PC-3 (cell line): ENCODE data around the gene SOX30. TPM values are rescaled to one million over a fixed set of nuclear protein-coding genes. Genes with fewer than 3 reads are reported as not detected.

Source experiments
- ATAC-seq: fragments of 200-7000 bp; cut with Tn5 transposase; 2 replicates; pipeline ENCODE4 v1.9.1; 2020; ENCODE audit warnings: mild to moderate bottlenecking, moderate library complexity
- BruUV-seq: library from RNA; stranded (reverse); fragments of 400-500 nt; replicated peaks from 2 replicates; lab custom pipeline; 2021; lab: Mats Ljungman, UMichigan
- CTCF ChIA-PET: fragments of 300-600 bp; sonication (Branson Sonifier 250); formaldehyde crosslinking; loops from one replicate; lab custom pipeline; 2022; ENCODE audit warnings: antibody characterized with exemption; lab: Charles Lee
- POLR2A ChIA-PET: fragments of 300-600 bp; sonication (Branson Sonifier 250); formaldehyde crosslinking; loops from one replicate; lab custom pipeline; 2022; ENCODE audit warnings: antibody characterized with exemption; ENCODE audit not compliant: unreplicated experiment; lab: Charles Lee
- DNase-seq: peaks from one replicate; pipeline ENCODE4 v3.0.0-alpha.2; 2015
- H2AFZ ChIP-seq: fragments of 300-600 bp; sonication (generic); 2 replicates; pipeline ENCODE4 v1.6.0; 2016; ENCODE audit warnings: antibody characterized with exemption, low read length
- H3F3A ChIP-seq: fragments of 300-600 bp; sonication (generic); one replicate; pipeline ENCODE4 v1.6.0; 2017; ENCODE audit warnings: antibody characterized with exemption, low read length, control low read depth, mild to moderate bottlenecking; ENCODE audit not compliant: unreplicated experiment
- H3K27ac ChIP-seq: fragments of 300-600 bp; sonication (generic); 2 replicates; pipeline ENCODE4 v1.5.1; 2016; ENCODE audit warnings: mild to moderate bottlenecking, low read length
- H3K27me3 ChIP-seq: fragments of 300-600 bp; sonication (generic); 2 replicates; pipeline ENCODE4 v1.6.1; 2016; ENCODE audit warnings: low read length, mixed read lengths
- H3K36me3 ChIP-seq: fragments of 300-600 bp; sonication (generic); 2 replicates; pipeline ENCODE4 v1.6.1; 2016; ENCODE audit warnings: low read depth, mixed run types, low read length, mixed read lengths
- H3K4me1 ChIP-seq: fragments of 300-600 bp; sonication (generic); 2 replicates; pipeline ENCODE4 v1.5.1; 2016; ENCODE audit warnings: low read length; ENCODE audit not compliant: insufficient read depth
- H3K4me2 ChIP-seq: fragments of 300-600 bp; sonication (generic); 2 replicates; pipeline ENCODE4 v1.6.0; 2016; ENCODE audit warnings: low read length
- H3K4me3 ChIP-seq: fragments of 300-600 bp; sonication (generic); 2 replicates; pipeline ENCODE4 v1.5.1; 2016; ENCODE audit warnings: mild to moderate bottlenecking, low read length, mixed read lengths
- H3K79me2 ChIP-seq: fragments of 300-600 bp; sonication (generic); 2 replicates; pipeline ENCODE4 v1.6.1; 2017; ENCODE audit warnings: low read length, mixed read lengths
- H3K9ac ChIP-seq: fragments of 300-600 bp; sonication (generic); 2 replicates; pipeline ENCODE4 v1.6.0; 2016; ENCODE audit warnings: mild to moderate bottlenecking, low read length
- H3K9me2 ChIP-seq: fragments of 300-600 bp; sonication (generic); replicated peaks from 2 replicates; pipeline ENCODE4 v1.6.1; 2016; ENCODE audit warnings: mixed run types, low read length, mixed read lengths
- H3K9me3 ChIP-seq: fragments of 300-600 bp; sonication (generic); 2 replicates; pipeline ENCODE4 v1.6.1; 2016; ENCODE audit warnings: low read length, mixed read lengths
- H4K20me1 ChIP-seq: fragments of 300-600 bp; sonication (generic); 2 replicates; pipeline ENCODE4 v1.6.1; 2016; ENCODE audit warnings: low read length, mixed read lengths
- EZH2 ChIP-seq: fragments of 300-600 bp; sonication (generic); IDR thresholded peaks from one replicate; pipeline ENCODE4 v1.6.1; 2017; ENCODE audit warnings: antibody characterized with exemption, mild to moderate bottlenecking, low read length; ENCODE audit not compliant: unreplicated experiment
- EZH2phosphoT487 ChIP-seq: fragments of 300-600 bp; sonication (generic); IDR thresholded peaks from 2 replicates; pipeline ENCODE4 v1.6.1; 2018; ENCODE audit warnings: mild to moderate bottlenecking, antibody characterized with exemption, low read length, borderline replicate concordance
- intact Hi-C: fragments of 100-400 bp; cut with micrococcal nuclease; formaldehyde crosslinking; loops from 2 replicates; pipeline ENCODE4 v1.9.0; 2023
- total RNA-seq: library from RNA; depleted of rRNA; stranded (reverse); fragments of >200 nt; gene quantifications from 2 replicates; pipeline ENCODE4 v1.2.3, GENCODE V29; 2014
- TF ChIP-seq, protein P1 (sequence below): fragments of 300-600 bp; sonication (generic); conservative IDR thresholded peaks from 2 replicates; pipeline ENCODE4 v1.5.1; 2017; ENCODE audit warnings: antibody characterized with exemption, low read depth, mild to moderate bottlenecking, low read length

SOX30 gene
- total RNA-seq, 1 experiment from 2014 or later = 0.51 TPM

DNA sequence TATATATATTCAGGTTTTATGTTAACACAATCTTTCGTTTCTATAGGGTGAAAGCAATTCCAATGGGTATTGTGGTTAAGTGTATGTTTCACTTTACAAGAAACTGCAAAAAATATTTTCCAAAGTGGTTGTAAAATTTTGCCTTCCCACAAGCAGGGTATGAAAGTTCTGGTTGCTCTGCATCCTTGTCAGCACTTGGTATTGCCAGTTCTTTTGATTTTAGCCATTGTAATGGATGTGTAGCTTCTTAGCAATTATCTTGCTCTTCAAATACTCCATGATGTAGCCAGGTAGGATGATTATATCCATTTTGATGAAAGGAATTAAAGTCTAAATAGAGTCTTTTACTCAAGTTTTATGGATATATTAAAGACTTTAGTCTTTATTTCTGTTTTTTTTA is 67.6 kb downstream of the SOX30 start:
- ATAC-seq = no peak
- Histone ChIP-seq H3K4me3 (no peak overlapping the region), H3K27ac (no peak overlapping the region), H3K9me2 (no peaks in the 10 kb centered on the region), H3K9ac (no peak overlapping the region), H3K36me3 (no peaks in the 10 kb centered on the region), H3K79me2 (no peaks in the 10 kb centered on the region), H3K27me3 (no peaks in the 10 kb centered on the region), H3K9me3 (no peaks in the 10 kb centered on the region), H3K4me2 (no peak overlapping the region), H2AFZ (no peak overlapping the region), H3F3A (no peaks in the 10 kb centered on the region), H3K4me1 (peaks cover 17% of the 10 kb centered on the region; the same call in 1 of the 2 replicates), H4K20me1 (no peaks in the 10 kb centered on the region)
- no peak for DNase-seq
- POLR2A ChIA-PET = no interaction called here
- CTCF ChIA-PET = no interaction called here
- intact Hi-C loops = no loop called here
- BruUV-seq = no TSS peak
- TF ChIP-seq EZH2 = no peak

DNA sequence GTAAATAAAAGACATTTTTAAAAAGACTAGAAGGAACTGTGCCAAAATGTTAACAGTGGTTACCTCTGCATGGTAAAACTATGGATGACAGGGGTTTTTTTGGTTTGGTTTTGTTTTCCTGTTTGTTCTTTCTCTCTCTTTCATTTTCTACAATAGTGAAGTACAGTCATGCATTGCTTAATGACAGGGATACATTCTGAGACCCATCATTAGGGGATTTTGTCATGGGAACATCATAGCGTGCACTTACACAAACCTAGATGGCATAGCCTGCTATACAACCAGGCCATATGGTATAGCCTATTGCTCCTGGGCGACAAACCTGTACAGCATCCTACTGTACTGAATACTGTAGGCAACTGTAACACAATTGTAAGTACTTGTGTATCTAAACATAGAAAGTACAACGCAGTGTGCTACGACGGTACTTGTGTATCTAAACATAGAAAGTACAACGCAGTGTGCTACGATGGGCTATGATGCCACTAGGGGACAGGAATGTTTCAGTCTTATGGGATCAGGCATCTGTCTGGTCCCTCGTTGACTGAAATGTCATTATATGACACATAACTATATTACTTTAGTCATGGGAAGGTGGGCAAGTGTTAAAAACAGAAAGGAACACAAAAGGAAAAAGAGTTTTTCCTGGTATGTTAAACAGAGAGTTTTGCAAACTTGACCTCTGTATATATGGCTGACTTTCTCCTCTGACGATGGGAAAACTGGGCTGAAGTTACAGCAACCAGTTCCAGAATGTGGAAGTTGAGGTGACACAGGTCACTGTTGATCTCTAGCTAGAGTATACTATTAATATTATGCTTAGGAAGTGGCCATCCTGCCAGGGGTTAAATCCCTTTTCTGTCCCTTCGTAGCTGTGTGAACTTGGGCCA is 69.3 kb downstream of the SOX30 start:
- TF ChIP-seq, protein P1, sequence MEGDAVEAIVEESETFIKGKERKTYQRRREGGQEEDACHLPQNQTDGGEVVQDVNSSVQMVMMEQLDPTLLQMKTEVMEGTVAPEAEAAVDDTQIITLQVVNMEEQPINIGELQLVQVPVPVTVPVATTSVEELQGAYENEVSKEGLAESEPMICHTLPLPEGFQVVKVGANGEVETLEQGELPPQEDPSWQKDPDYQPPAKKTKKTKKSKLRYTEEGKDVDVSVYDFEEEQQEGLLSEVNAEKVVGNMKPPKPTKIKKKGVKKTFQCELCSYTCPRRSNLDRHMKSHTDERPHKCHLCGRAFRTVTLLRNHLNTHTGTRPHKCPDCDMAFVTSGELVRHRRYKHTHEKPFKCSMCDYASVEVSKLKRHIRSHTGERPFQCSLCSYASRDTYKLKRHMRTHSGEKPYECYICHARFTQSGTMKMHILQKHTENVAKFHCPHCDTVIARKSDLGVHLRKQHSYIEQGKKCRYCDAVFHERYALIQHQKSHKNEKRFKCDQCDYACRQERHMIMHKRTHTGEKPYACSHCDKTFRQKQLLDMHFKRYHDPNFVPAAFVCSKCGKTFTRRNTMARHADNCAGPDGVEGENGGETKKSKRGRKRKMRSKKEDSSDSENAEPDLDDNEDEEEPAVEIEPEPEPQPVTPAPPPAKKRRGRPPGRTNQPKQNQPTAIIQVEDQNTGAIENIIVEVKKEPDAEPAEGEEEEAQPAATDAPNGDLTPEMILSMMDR = peak; percentile 46; the same call in 1 of the 2 replicates
- no peak for TF ChIP-seq EZH2phosphoT487
- no peak for TF ChIP-seq EZH2
- ATAC-seq (peak; percentile 66), DNase-seq (no peak)
- intact Hi-C loops = no loop called here
- Histone ChIP-seq H3K9me3 (no peaks in the 10 kb centered on the region), H3K79me2 (no peaks in the 10 kb centered on the region), H2AFZ (no peak overlapping the region), H3K36me3 (no peaks in the 10 kb centered on the region), H3K4me1 (peaks cover 17% of the 10 kb centered on the region; the same call in 1 of the 2 replicates), H3K4me2 (no peak overlapping the region), H3K27me3 (no peaks in the 10 kb centered on the region), H3F3A (no peaks in the 10 kb centered on the region), H3K27ac (no peak overlapping the region), H4K20me1 (no peaks in the 10 kb centered on the region), H3K9ac (no peak overlapping the region), H3K9me2 (no peaks in the 10 kb centered on the region), H3K4me3 (no peak overlapping the region)
- ChIA-PET CTCF (no interaction called here), POLR2A (no interaction called here)
- no TSS peak for BruUV-seq

DNA sequence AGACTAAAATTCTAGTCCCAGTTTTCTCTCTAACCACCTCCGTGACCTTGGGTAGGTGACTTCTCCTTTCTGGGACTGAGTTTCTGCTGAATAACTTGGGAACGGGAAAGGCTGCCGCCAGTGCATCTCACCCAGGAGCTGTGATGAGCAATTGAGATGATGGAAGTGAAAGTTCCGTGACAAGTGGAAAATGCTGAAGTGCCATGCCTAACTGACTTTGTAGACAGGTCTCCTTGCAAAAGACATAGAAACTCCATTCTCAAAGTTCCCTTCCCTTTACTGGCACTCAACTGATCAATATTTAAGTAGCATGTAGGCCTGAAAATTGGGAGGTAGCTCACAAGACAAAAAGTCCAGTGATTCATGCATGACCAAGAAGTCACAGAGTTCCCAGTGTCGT is 70.3 kb downstream of the SOX30 start:
- Histone ChIP-seq H3K9me2 (no peaks in the 10 kb centered on the region), H3K79me2 (no peaks in the 10 kb centered on the region), H3K4me1 (peaks cover 17% of the 10 kb centered on the region; the same call in 1 of the 2 replicates), H3F3A (no peaks in the 10 kb centered on the region), H3K27me3 (no peaks in the 10 kb centered on the region), H2AFZ (no peak overlapping the region), H3K9me3 (no peaks in the 10 kb centered on the region), H3K9ac (no peak overlapping the region), H4K20me1 (no peaks in the 10 kb centered on the region), H3K36me3 (no peaks in the 10 kb centered on the region), H3K4me3 (no peak overlapping the region), H3K27ac (no peak overlapping the region), H3K4me2 (no peak overlapping the region)
- intact Hi-C loops = no loop called here
- TF ChIP-seq EZH2 = no peak
- TF ChIP-seq EZH2phosphoT487 = no peak
- TF ChIP-seq, protein P1 = no peak
- ATAC-seq (no peak), DNase-seq (no peak)
- ChIA-PET POLR2A (no interaction called here), CTCF (no interaction called here)
- BruUV-seq = no TSS peak
